ENCODE results near the gene CNTNAP4.

Gene CNTNAP4

GRCh38 chr16:76276745-76277438 lies at the start of gene CNTNAP4:
Gene CNTNAP4 (plus strand): TSS chr16:76277401. CDS start chr16:76277663, 262 bp downstream.
- DNase-seq, result no peak

- DNase-seq, result no peak
Measured at GRCh38 chr16:76228546-76229146, 48.6 kb upstream of the CNTNAP4 start.

- no peak for DNase-seq
Measured at GRCh38 chr16:76232704-76233103, 44.5 kb upstream of the CNTNAP4 start.

GRCh38 chr16:76235025-76235424 lies 42.2 kb upstream of the CNTNAP4 start:
- no peak for DNase-seq

- no peak for DNase-seq
Measured at GRCh38 chr16:76235426-76235825, 41.8 kb upstream of the CNTNAP4 start.

- DNase-seq, result no peak
Measured at GRCh38 chr16:76237471-76237870, 39.7 kb upstream of the CNTNAP4 start.

GRCh38 chr16:76241755-76242154 lies 35.4 kb upstream of the CNTNAP4 start:
- no peak for DNase-seq

- DNase-seq, result no peak
Measured at GRCh38 chr16:76243620-76244019, 33.6 kb upstream of the CNTNAP4 start.

- DNase-seq, result no peak
Measured at GRCh38 chr16:76246587-76246986, 30.6 kb upstream of the CNTNAP4 start.

- DNase-seq, result no peak
Measured at GRCh38 chr16:76265434-76266045, 11.7 kb upstream of the CNTNAP4 start.

GRCh38 chr16:76268824-76269223 lies 8.4 kb upstream of the CNTNAP4 start:
- DNase-seq, result no peak

- DNase-seq, result no peak
Measured at GRCh38 chr16:76277460-76278030, 344 bp downstream of the CNTNAP4 start.

GRCh38 chr16:76278086-76278485 lies 885 bp downstream of the CNTNAP4 start:
- no peak for DNase-seq

GRCh38 chr16:76278980-76279379 lies 1.8 kb downstream of the CNTNAP4 start:
- DNase-seq, result no peak

- DNase-seq, result no peak
Measured at GRCh38 chr16:76280421-76281215, 3.4 kb downstream of the CNTNAP4 start.

- no peak for DNase-seq
Measured at GRCh38 chr16:76287466-76287865, 10.3 kb downstream of the CNTNAP4 start.

- DNase-seq, result no peak
Measured at GRCh38 chr16:76292218-76292617, 15.0 kb downstream of the CNTNAP4 start.

GRCh38 chr16:76293980-76294379 lies 16.8 kb downstream of the CNTNAP4 start:
- no peak for DNase-seq

GRCh38 chr16:76294396-76295214 lies 17.4 kb downstream of the CNTNAP4 start:
- DNase-seq, result no peak

- no peak for DNase-seq
Measured at GRCh38 chr16:76297941-76298340, 20.7 kb downstream of the CNTNAP4 start.

- no peak for DNase-seq
Measured at GRCh38 chr16:76303637-76304314, 26.6 kb downstream of the CNTNAP4 start.
